HTR-8/SVneo (cell line): ENCODE data around the gene SHISA4.
"Not testable (repeated sequence)": the region's sequence is repeated elsewhere in the genome, so short reads cannot be mapped to it uniquely, and the experiment has no call there.

ENCODE experiments used
- DNase-seq: peaks from one replicate; pipeline ENCODE4 v3.0.0; 2011; ENCODE audit warnings: low spot score, mixed read lengths; ENCODE audit not compliant: insufficient read length
- FAIRE-seq: peaks from 2 replicates; lab custom pipeline; 2011; peaks lifted over from hg19 to GRCh38; lab: Jason Lieb, UNC

Gene SHISA4

GRCh38 chr1:201888282-201889089 is at the start of gene SHISA4:
Gene SHISA4 (plus strand): TSS chr1:201888898. CDS start chr1:201888995, 97 bp downstream.
- FAIRE-seq, result peak; percentile 92
- peak; percentile 92 for DNase-seq

DNA sequence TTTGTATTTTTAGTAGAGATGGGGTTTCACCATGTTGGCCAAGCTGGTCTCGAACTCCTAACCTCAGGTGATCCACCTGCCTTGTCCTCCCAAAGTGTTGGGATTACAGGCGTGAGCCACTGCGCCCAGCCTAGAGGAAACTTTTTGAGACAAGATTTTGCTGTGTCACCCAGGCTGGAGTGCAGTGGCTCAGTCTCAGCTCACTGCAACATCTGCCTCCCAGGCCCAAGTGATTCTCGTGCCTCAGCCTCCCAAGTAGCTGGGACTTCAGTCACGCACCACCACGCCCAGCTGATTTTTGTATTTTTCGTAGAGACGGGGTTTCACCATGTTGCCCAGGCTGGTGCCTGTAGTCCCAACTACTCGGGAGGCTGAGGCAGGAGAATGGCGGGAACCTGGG is 49.6 kb upstream of the SHISA4 start:
- DNase-seq, FAIRE-seq: not testable (repeated sequence)

DNA sequence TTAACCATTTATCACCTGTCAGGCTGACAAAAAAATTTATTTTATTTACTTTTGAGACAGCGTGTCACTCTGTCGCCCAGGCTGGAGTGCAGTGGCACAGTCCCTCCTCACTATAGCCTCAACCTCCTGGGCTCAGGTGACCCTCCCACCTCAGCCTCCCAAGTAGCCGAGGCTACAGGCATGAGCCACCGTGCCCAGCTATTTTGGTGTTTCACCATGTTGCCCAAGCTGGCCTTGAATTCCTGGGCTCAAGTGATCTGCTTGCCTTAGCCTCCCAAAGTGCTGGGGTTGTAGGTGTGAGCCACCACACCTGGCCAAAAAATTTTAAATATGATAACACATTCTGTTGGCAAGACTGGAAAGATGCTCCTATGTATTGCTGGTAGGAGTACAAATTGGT is 48.6 kb upstream of the SHISA4 start:
- DNase-seq (no peak), FAIRE-seq (no peak)

- no peak for DNase-seq
- no peak for FAIRE-seq
Observed at GRCh38 chr1:201840490-201840889, 48.2 kb upstream of the SHISA4 start.

DNA sequence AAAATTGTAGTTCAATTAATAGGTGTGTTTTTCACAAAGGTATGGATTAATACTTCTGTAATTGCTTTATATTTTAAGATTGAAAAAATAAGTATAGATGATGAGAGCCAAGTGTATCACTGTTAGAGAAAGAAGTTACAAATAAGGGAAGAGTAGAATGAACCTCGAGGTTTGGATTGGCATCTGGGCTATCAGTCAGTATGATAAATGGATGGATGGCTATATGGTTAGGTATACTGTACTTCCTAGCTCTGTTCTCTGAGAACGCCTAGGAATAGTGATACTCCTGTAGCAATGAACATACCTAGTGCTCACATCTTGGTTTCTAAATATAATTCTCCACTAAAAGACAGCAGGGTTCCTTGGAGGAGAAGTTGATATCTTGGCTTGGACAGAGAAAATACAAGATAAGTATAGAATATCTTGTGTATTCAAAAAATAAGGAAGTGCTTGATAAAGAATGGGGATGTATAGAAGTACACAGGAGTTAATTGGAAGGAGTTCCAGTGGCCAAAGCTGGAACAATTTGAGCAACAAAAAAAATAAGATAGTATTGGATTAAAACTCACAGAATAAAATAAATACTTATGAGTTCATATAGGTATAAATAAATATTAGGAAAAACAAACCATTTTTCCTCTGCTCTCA is 47.3 kb upstream of the SHISA4 start:
- DNase-seq (no peak), FAIRE-seq (no peak)

DNA sequence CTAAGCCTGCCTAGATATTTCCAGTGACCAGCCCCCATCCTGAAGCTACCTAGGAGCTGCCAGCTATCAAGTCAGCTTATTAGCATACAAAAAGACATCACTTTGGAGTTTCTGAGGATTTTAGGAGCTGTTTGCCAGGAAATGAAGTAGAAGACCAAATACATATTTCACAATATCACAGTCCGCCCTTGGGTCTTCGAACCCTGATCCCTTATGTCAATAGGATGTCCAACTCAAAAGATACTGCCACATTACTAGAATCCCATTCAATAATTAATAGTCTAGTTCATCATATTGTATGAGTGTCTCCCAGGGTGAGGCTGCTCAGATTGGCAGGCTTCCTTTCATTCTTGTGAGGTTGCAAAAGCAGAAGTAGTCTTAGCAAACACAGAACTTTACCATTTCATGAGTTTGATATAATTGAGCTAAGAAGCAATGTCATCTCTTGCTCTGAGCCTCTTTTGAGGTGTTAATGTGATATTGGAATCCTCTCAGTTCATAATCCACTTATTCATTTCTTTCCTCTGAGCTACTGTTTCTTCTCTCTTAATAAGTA is 46.1 kb upstream of the SHISA4 start:
- DNase-seq, result no peak

DNA sequence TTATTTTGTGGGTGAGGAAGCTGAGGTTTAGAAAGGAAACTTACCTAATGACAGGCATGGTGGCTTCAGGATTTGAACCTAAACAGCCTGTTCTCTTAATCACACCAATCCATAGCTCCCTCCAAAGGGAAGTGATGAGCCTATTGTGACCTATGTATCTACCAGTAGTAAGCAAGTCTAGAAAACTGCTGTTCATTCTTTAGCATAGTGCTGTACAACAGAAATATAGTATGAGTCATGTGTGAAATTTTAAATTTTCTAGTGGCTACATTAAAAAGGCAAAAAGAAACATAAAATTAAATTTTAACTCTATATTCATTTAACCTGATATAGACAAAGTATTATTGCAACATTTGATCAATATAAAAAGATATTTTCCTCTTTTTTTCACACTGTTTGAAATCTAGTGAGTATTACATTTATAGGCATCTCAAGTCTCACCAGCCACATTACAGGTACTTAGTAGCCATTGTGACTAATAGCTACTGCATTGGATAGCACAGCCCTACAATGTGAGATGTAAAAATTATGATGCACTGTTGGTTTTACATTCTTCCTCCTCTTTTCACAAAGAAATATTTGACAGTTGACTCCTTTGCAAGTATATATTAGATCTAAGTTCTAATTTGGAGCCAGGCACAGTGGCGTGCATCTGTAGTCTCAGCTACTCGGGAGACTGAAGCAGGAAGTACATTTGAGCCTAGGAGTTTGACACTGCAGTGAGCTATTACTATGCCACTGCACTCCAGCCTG is 43.2 kb upstream of the SHISA4 start:
- DNase-seq (no peak), FAIRE-seq (no peak)

More for the DNA sequence above, 46.1 kb upstream of the SHISA4 start:
- no peak for FAIRE-seq

- DNase-seq (no peak), FAIRE-seq (no peak)
Observed at GRCh38 chr1:201847150-201847549, 41.5 kb upstream of the SHISA4 start.

- FAIRE-seq, result no peak
- no peak for DNase-seq
Observed at GRCh38 chr1:201848230-201848629, 40.5 kb upstream of the SHISA4 start.

DNA sequence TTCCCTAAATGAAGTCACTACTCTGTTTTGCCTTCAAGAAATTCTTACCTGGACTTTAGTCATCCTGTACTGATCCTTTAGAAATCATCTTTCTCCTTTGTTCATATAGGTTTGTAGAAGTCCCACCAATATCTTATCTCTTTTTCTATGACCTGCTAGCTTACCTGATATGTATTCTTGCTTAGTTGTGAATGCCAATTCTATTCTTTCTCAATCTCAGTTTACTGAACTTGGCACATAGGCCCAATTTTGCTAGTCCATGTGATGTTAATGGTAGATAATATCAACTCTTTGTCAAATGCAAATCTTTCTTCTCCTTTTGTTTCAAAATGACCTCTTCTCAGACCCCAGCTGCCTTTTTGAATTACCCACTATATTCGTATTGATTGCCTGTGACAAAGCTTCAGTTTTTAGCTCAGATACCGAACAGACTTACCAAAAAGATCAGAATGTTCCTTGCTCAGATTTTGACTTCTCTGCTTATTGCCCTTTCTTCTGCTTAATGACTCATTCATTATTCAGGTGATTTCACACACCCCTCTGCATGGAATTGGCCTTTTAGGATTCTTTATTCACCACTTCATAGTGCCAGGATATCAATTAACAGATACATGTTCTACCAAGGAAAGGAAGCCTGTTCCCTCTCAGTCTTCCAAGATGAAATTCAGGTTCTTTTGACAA is 39.2 kb upstream of the SHISA4 start:
- no peak for DNase-seq

DNA sequence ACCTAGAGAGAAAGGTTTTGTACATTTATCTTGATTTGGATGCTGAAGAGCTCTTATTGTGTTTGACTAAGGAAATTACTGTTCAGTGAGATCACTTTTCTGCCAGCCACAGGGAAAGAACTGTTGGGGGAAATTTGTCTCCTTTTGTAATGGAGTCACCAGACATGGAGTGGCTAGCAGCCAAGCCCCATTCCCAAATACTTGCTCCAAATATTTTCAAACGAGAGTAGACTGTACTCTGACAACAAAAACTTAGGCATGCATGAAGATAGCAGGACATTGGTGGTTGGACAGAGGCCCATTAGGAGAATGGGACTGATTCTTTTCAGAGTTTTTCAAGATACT is 38.7 kb upstream of the SHISA4 start:
- no peak for FAIRE-seq
- no peak for DNase-seq

More for the DNA sequence above, 39.2 kb upstream of the SHISA4 start:
- FAIRE-seq, result no peak

GRCh38 chr1:201851949-201852348 is 36.7 kb upstream of the SHISA4 start:
- FAIRE-seq, result no peak
- no peak for DNase-seq

DNA sequence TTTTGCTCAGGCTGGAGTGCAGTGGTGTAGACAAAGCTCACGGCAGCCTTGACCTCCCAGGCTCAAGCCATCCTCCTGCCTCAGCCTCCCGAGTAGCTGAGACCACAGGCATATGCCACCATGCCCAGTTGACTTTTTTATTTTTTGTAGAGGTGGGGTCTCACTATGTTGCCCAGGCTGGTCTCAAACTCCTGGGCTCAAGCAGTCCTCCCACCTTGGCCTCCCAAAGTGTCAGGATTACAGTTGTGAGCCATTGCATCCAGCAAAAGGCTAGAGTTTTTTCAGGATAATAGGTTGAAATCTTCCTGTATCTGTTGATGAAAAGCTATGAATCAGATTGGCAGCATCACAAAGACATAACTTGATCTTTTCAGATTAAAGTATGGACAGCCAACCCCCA is 32.0 kb upstream of the SHISA4 start:
- FAIRE-seq, DNase-seq: not testable (repeated sequence)

DNA sequence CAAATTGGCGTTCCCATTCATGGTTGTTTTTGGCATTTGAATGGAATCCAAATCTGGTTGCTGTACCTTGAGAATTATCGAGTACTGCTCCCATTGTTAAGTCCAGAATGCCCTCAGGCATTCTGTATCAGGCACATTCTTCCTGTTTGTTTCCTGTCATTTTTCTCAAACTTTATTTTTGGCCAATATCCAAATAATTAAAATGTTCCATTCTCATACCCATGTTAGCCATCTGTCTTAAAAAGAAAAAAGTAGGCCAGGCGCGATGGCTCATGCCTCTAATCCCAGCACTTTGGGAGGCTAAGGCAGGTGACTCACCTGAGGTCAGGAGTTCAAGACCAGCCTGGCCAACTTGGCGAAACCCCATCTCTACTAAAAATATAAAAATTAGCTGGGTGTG is 29.3 kb upstream of the SHISA4 start:
- FAIRE-seq, result no peak
- no peak for DNase-seq

- DNase-seq (no peak), FAIRE-seq (no peak)
Observed at GRCh38 chr1:201861448-201861847, 27.2 kb upstream of the SHISA4 start.

DNA sequence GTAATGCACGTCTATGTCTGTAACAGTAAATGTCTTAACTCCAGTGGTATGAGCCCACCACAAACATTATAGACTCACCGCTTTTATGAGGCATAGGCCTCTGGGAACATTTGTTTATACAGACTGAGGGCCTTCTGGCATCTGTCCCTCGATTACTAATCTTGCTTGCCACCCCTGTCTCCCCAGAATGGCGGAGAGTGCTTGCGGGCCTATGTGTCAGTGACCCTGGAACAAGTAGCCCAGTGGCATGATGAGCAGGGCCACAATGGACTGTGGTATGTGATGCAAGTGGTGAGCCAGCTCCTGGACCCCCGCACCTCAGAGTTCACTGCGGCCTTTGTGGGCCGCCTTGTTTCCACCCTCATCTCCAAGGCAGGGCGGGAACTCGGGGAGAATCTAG is 18.3 kb upstream of the SHISA4 start:
- DNase-seq (no peak), FAIRE-seq (no peak)

- DNase-seq (no peak), FAIRE-seq (no peak)
Observed at GRCh38 chr1:201874672-201875071, 14.0 kb upstream of the SHISA4 start.

- FAIRE-seq (no peak), DNase-seq (no peak)
Observed at GRCh38 chr1:201876148-201876818, 12.4 kb upstream of the SHISA4 start.

DNA sequence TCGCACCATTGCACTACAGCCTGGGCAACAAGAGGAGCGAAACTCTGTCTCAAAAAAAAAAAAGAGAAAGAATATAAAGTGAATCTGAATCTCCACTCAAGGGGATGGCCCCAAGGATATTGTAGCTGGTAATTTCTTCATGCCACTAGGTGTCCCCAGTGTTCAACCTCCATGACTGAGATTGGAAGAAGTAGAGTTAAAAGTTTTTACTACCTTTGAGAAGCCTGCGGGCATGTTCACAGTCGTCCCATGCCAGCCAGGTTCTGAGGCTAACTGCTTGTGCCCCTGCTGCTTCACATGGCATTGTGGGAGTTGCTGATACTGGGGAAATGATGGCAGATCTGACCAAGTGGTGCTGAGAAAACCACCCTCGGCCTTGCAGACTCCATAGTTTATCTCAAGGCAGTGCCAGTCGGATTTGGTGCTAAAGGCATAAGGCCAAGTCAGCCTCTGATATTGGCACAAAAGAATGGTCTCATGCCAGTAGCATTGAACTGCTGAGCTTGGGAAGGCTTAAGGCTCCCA is 10.8 kb upstream of the SHISA4 start:
- DNase-seq (peak; percentile 54), FAIRE-seq (no peak)
